Activated T-helper 2 cell treated with anti-CD3 and anti-CD28 coated beads, Interferon-gamma antibody, Interleukin-2, Interleukin-4, amounts not matched to agents 10 μg/mL and 5 μg/mL and 100 μg/mL, durations not matched to agents 14 hours and 24 hours and 36 hours (primary cell): ENCODE measurements around the gene CFAP97D1. TPM values are rescaled to one million over a fixed set of nuclear protein-coding genes. Genes with fewer than 3 reads are reported as not detected.

Experiments used
- DNase-seq: peaks from one replicate; pipeline ENCODE4 v3.0.0; 2021; ENCODE audit warnings: low spot score
- H3K27ac Mint-ChIP-seq: one replicate; pipeline ENCODE4 v1.8.0; 2021; ENCODE audit warnings: mixed read lengths
- H3K27me3 Mint-ChIP-seq: one replicate; pipeline ENCODE4 v1.8.0; 2021; ENCODE audit warnings: low read depth, mixed read lengths
- H3K36me3 Mint-ChIP-seq: one replicate; pipeline ENCODE4 v1.8.0; 2021; ENCODE audit warnings: low read depth, mixed read lengths
- H3K4me1 Mint-ChIP-seq: one replicate; pipeline ENCODE4 v1.8.0; 2021; ENCODE audit warnings: low read depth, mixed read lengths
- H3K4me3 Mint-ChIP-seq: one replicate; pipeline ENCODE4 v1.8.0; 2021; ENCODE audit warnings: low read depth, mild to moderate bottlenecking, moderate library complexity, mixed read lengths
- H3K9me3 Mint-ChIP-seq: one replicate; pipeline ENCODE4 v1.8.0; 2021; ENCODE audit warnings: mixed read lengths
- intact Hi-C: fragments of 100-400 bp; cut with micrococcal nuclease; formaldehyde crosslinking; loops from one replicate; pipeline ENCODE4 v1.15.1; 2023
- total RNA-seq: library from RNA; stranded (reverse); gene quantifications from 2 replicates; pipeline ENCODE4 v1.2.3, GENCODE V29; 2022

CFAP97D1 gene
- total RNA-seq, 1 donor from 2014 or later, result not detected

DNA sequence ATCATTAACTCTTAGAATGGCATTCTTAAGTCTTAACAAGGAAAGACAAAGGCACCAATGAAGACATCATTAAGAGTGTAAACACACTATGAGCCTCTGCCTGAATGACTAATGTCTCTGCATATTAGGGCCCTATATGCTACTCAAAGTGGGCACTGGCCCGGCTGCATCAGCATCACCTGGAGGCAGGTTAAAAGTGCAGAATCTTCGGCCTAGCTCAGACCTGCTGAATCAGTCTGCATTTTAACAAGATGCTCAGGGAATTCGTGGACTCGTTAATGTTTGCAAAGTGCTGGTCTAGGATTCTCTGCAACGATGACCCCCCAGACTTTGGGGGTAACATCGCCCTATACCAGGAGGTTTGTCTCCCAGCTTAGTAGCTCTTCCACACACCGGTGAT, 46.0 kb downstream of the CFAP97D1 start:
- Mint-ChIP-seq H3K27ac (no peak overlapping the region), H3K27me3 (peaks cover 20% of the 10 kb centered on the region), H3K4me3 (no peak overlapping the region), H3K4me1 (peaks cover 6% of the 10 kb centered on the region), H3K9me3 (no peaks in the 10 kb centered on the region), H3K36me3 (no peaks in the 10 kb centered on the region)
- no peak for DNase-seq
- intact Hi-C loops, result no loop called here

DNA sequence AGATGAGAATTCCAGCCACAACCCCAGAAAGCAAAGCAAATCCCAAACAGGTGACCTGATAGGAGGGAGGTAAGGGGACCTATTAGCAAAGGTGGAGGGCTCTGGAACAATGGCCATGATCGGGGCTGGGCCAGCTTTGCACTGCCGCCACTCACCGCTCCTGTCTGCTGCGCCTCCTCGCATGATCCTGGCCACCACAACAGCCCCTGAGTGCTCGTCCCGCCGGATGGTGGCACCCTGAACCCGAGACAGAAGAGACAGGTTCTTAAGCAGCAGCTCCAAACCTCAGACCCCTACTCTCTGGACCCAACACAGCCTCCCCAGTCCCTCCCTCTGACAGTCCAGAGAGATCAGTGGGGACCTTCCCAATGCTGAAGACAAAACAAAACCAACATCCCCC, 47.4 kb downstream of the CFAP97D1 start:
- no peak overlapping the region for H3K27ac Mint-ChIP-seq
- peaks cover 6% of the 10 kb centered on the region for H3K4me1 Mint-ChIP-seq
- intact Hi-C loops, result no loop called here
- no peak for DNase-seq
- peaks cover 33% of the 10 kb centered on the region for H3K27me3 Mint-ChIP-seq
- no peak overlapping the region for H3K4me3 Mint-ChIP-seq
- no peaks in the 10 kb centered on the region for H3K36me3 Mint-ChIP-seq
- H3K9me3 Mint-ChIP-seq, result no peaks in the 10 kb centered on the region

DNA sequence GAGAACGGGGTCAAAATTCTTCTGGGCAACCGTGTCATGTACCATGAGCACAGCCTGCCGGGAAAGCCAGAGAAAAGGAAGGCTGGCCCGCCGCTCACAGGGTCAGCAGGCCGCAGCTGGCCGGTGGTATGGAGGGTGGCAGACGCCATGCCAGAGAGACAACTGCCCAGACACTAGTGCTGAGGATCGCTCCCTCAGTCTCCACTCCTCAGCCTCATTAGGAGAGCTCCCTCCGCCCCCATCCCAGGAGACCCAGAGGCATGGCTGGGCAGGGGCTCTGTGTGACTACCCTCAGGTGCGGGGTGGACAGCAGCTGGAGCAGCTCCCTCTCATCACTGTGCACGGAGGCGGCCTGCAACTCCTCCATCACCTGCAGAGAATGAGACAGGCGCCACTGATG, 49.5 kb downstream of the CFAP97D1 start:
- intact Hi-C loops, result no loop called here
- Mint-ChIP-seq H3K9me3 (peaks cover 3% of the 10 kb centered on the region), H3K27ac (no peak overlapping the region), H3K4me1 (peaks cover 13% of the 10 kb centered on the region), H3K27me3 (peaks cover 41% of the 10 kb centered on the region), H3K36me3 (no peaks in the 10 kb centered on the region), H3K4me3 (no peak overlapping the region)
- DNase-seq, result no peak

DNA sequence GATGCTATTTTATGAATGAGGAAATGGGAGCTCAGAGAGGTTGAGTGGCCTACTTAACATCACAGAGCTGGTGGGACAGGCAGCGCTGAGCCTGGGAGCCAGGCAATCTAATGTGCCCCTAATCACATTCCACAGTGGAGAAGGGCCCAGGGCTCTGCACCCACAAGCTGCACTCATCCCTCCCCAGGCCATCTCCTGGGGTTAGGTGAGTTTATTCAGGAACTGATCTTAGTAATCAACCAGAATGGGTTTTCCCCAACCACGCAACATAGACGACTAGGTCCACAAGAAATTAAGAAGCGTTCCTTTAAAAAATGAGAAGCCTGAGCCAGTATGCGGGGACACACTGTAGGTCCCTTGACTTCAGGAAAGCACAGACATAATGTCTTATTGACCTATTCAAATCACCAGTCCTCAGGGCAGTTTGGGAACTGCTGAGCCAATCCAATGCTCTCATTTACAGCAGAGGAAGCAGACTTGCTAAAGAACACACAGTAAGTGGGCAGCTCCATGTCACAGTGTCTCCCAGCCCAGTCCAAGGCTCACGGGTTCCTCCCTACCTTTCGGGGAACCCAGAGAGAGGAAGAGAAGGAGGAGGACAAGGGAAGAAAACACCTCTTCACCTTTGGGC, 50.4 kb downstream of the CFAP97D1 start:
- DNase-seq, result no peak
- Mint-ChIP-seq H3K27ac (no peak overlapping the region), H3K36me3 (no peaks in the 10 kb centered on the region), H3K27me3 (peaks cover 46% of the 10 kb centered on the region), H3K9me3 (peaks cover 3% of the 10 kb centered on the region), H3K4me1 (peaks cover 13% of the 10 kb centered on the region), H3K4me3 (no peak overlapping the region)
- intact Hi-C loops, result no loop called here

DNA sequence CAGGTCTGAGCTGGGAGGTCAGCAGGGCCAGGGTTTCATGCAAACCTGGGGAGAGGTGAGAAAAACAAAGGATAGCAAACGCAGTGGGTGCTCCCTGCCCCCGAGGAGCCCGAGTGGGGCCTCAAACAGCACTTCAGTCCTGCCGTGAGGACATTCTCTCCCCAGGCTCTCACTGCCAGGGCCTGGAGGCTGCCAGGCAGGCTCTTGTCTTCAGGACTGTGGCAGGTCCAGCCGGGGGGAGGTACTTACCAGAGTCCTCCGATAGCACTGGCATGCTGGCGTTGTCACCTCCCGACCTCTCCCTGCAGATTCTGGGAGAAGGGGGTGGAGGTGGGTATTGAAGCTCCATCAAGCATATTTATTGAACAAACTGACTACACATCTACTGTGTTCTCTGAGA, 51.4 kb downstream of the CFAP97D1 start:
- Mint-ChIP-seq H3K4me3 (peak overlapping the region; percentile 59), H3K27me3 (peaks cover 51% of the 10 kb centered on the region)
- intact Hi-C loops, result no loop called here

DNA sequence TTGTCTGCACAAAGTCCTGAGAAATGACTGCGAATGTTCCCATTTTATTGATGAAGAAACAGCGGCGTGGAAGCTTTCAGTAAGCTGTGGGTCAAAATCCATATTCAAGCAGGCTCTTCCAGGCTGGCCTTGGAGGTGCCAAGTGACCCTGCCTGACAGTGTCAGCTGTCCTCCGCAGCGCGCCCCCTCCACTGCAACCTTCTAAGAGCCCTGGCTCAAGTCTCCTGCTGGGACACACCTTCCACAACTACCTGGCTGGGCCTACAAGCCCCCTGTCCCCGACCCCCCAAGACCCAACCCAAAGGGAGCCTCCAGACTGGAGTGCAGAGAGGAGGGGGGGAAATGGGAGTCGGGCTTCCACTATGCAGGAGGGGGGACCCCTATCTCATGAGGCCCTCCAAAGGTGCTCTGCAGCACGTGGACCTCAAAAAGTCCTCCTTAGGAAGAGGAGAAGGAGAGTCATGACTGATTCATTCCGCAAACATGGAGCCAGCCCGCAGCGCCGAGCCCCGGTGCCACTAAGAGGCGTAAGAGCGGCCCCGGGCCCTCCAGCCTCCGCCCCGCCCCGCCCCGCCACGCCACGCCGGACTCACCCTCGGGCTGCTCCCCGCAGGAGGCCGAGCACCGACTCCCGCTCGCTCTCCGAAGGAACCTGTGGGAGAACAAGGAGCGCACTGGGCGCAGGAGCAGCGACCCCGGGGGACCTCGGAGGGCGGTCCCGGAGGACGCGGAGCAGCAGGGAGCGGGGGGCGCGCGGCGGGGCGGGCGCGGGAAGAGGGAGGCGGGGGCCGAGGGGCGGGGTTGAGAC, 52.1 kb downstream of the CFAP97D1 start:
- no peak overlapping the region for H3K27ac Mint-ChIP-seq
- no peak for DNase-seq
- H3K4me3 Mint-ChIP-seq, result peak overlapping the region; percentile 61
- peaks cover 51% of the 10 kb centered on the region for H3K27me3 Mint-ChIP-seq
- intact Hi-C loops, result no loop called here
- no peaks in the 10 kb centered on the region for H3K36me3 Mint-ChIP-seq
- H3K4me1 Mint-ChIP-seq, result peaks cover 13% of the 10 kb centered on the region
- H3K9me3 Mint-ChIP-seq, result peaks cover 3% of the 10 kb centered on the region

More for the DNA sequence above, 51.4 kb downstream of the CFAP97D1 start:
- Mint-ChIP-seq H3K27ac (no peak overlapping the region), H3K36me3 (no peaks in the 10 kb centered on the region), H3K9me3 (peaks cover 3% of the 10 kb centered on the region), H3K4me1 (peaks cover 13% of the 10 kb centered on the region)
- DNase-seq, result no peak

DNA sequence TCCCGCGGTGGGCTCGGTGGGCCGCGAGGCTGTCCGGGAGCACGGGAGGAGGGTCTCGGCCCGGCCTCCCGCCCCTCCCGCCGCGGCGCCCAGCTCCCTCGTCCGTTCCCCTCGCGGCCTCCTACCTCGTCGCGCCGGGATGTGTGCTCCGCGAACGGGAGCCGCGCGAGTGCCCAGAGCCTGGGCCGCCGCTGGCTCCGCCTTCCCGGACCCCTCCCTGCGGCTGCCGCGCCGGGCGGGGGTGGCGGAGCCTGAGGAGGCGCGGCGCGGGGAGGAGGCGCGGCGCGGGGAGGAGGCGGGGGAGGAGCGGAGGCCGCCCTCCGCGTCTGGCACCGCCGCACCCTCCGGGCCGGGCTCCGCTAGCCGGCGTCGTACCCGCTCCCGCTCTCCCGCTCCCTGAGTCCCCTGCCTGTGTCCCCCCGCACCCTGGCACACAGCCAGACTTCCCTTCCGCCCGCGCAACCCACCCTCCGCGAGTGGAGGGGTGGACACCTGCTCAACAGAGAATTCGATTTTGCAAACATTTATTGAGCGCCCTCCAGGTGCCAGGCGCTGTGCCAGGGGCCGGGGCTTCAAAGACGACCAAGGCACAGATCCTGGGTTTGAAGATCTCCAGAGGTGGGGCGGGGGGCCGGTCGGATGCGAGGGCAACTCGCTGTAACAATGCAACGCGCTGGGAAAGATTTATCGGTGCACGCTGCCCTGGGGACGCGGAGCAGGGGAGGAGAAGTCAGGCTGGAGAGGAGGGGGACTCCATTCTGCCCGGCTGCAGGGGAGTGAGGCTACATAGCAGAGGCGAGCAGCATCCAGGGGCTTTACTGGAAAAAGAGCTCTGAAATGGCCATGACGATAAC, 53.0 kb downstream of the CFAP97D1 start, which contains the start of gene MPP3:
Gene MPP3, minus strand, starts transcription at position 171 of the 854 bp plus-strand sequence. CDS start 1,240 bp downstream, outside the sequence.
- DNase-seq, result peak; percentile 26
- Mint-ChIP-seq H3K27ac (no peak within 1 kb of the TSS), H3K4me3 (peak within 1 kb of the TSS; percentile 75), H3K36me3 (no peaks in the 10 kb centered on the region), H3K9me3 (peaks cover 3% of the 10 kb centered on the region), H3K4me1 (peaks cover 13% of the 10 kb centered on the region), H3K27me3 (peaks cover 53% of the 10 kb centered on the region)
- intact Hi-C loops, result no loop called here

DNA sequence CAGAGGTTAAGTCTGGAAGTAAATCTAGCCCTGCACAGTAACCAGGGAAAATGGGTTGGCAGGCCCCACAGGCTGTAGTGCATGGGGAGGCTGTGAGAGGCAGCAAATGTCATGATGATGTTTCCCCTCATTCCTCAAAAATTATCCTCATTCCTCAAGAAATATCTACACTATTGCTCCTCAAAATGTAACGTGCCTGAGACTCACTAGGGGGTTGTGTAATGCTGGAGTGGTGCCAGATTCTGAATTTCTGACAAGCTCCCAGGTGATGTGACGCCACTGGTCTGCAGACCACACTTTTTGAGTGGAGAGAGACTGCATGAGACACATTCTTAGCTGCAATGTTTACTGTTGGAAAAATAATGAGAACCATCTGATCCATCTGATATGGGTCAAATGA, 53.9 kb downstream of the CFAP97D1 start:
- Mint-ChIP-seq H3K36me3 (no peaks in the 10 kb centered on the region), H3K27ac (no peak overlapping the region), H3K4me1 (peaks cover 13% of the 10 kb centered on the region), H3K4me3 (peak overlapping the region; percentile 75), H3K27me3 (peaks cover 53% of the 10 kb centered on the region), H3K9me3 (peaks cover 3% of the 10 kb centered on the region)
- intact Hi-C loops, result no loop called here
- DNase-seq, result no peak

Other genes with a start within 250 kb of the CFAP97D1 start
- 11.0 and 12.8 TPM in 2 replicates for gene ETV4, start 234.1 kb upstream of the CFAP97D1 start, total RNA-seq
- gene MEOX1, start 118.5 kb upstream of the CFAP97D1 start, total RNA-seq, result 1.4 and 1.8 TPM in 2 replicates
- gene SOST, start 21.6 kb upstream of the CFAP97D1 start, total RNA-seq, result not detected in 2 replicates
- gene DUSP3, start 1.5 kb upstream of the CFAP97D1 start, total RNA-seq, result 12.6 and 14.8 TPM in 2 replicates
- gene MPP3, start 52.7 kb downstream of the CFAP97D1 start, total RNA-seq, result 0.14 and 0.21 TPM in 2 replicates
- gene CD300LG, start 66.7 kb downstream of the CFAP97D1 start, total RNA-seq, result not detected in 2 replicates
- gene MPP2, start 127.1 kb downstream of the CFAP97D1 start, total RNA-seq, result 1.2 and 1.4 TPM in 2 replicates
- not detected in 2 replicates for gene PPY, start 162.0 kb downstream of the CFAP97D1 start, total RNA-seq
- gene PYY, start 173.5 kb downstream of the CFAP97D1 start, total RNA-seq, result 0.18 TPM in 1 of 2 replicates, not detected in the other
- 0.28 and 0.82 TPM in 2 replicates for gene NAGS, start 224.2 kb downstream of the CFAP97D1 start, total RNA-seq
- 29.5 and 29.9 TPM in 2 replicates for gene TMEM101, start 234.5 kb downstream of the CFAP97D1 start, total RNA-seq